ENCODE measurements around the gene ABHD14A.
"Not testable (repeated sequence)": the region's sequence is repeated elsewhere in the genome, so short reads cannot be mapped to it uniquely, and the experiment has no call there.

ABHD14A gene

GRCh38 chr3:51992017-51992682, 17.3 kb downstream of the ABHD14A start:
- DNase-seq (ENCODE audit: low read depth), result no peak
- TF ChIP-seq CTCF (IDR thresholded peaks at IDR 0.05; ENCODE audit: control insufficient read depth, insufficient read depth, low read depth, low read length, missing control alignments), result no peak
- H3K4me3 ChIP-seq (ENCODE audit: control insufficient read depth, low read depth, low read length), result no peak overlapping the region

- not testable (repeated sequence) for H3K4me3 ChIP-seq (ENCODE audit: control insufficient read depth, low read depth, low read length); DNase-seq (ENCODE audit: low read depth)
Measured at GRCh38 chr3:51993657-51994056, 18.8 kb downstream of the ABHD14A start.

GRCh38 chr3:51994530-51994929, 19.7 kb downstream of the ABHD14A start:
- DNase-seq (ENCODE audit: low read depth), result no peak
- H3K4me3 ChIP-seq (ENCODE audit: control insufficient read depth, low read depth, low read length), result peak overlapping the region; percentile 90
- TF ChIP-seq CTCF (IDR thresholded peaks at IDR 0.05; ENCODE audit: control insufficient read depth, insufficient read depth, low read depth, low read length, missing control alignments), result no peak

- peak; percentile 9 for TF ChIP-seq CTCF (IDR thresholded peaks at IDR 0.05; ENCODE audit: control insufficient read depth, insufficient read depth, low read depth, low read length, missing control alignments)
- DNase-seq (ENCODE audit: low read depth), result peak; percentile 85
- H3K4me3 ChIP-seq (ENCODE audit: control insufficient read depth, low read depth, low read length), result peak within 1 kb of the TSS; percentile 90
Measured at GRCh38 chr3:51995346-51996163, 20.7 kb downstream of the ABHD14A start, which contains the start of gene RPL29. Gene RPL29 (minus strand): TSS chr3:51995895. CDS start chr3:51995461, 434 bp downstream.

- no peak overlapping the region for H3K4me3 ChIP-seq (ENCODE audit: control insufficient read depth, low read depth, low read length)
- no peak for DNase-seq (ENCODE audit: low read depth)
- TF ChIP-seq CTCF (IDR thresholded peaks at IDR 0.05; ENCODE audit: control insufficient read depth, insufficient read depth, low read depth, low read length, missing control alignments), result no peak
Measured at GRCh38 chr3:51997172-51997571, 22.3 kb downstream of the ABHD14A start.

DNA sequence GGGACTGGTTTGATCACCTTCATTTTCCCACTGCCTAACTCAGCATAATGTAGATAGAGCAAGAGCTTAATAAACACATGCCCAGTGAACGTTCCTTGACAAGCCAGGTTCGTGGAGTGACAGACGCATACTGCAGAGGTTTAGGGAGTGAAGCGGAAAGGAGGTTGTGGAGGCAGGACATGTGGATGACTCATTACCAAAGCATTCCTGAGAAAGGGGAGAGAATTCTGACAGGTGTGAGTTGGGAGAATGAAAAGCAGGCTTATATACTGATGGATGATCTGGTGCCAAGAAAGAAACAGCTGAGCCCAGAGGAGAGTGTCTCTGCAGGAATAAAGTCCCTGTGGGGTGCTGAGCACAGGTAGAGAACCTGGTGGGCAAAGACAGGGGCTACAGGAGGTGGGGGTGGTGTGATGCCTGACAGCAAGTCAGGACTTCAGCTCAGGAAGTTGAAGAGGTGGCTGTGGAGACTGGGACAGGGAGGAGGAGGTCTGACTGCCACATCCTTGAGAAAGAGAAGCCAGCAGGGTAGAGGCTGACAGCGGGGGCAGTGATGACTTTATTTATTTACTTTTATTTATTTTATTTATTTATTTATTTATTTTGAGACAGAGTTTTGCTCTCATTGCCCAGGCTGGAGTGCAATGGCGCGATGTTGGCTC, 23.2 kb downstream of the ABHD14A start:
- no peak for TF ChIP-seq CTCF (IDR thresholded peaks at IDR 0.05; ENCODE audit: control insufficient read depth, insufficient read depth, low read depth, low read length, missing control alignments)
- DNase-seq (ENCODE audit: low read depth), result no peak
- no peak overlapping the region for H3K4me3 ChIP-seq (ENCODE audit: control insufficient read depth, low read depth, low read length)

DNA sequence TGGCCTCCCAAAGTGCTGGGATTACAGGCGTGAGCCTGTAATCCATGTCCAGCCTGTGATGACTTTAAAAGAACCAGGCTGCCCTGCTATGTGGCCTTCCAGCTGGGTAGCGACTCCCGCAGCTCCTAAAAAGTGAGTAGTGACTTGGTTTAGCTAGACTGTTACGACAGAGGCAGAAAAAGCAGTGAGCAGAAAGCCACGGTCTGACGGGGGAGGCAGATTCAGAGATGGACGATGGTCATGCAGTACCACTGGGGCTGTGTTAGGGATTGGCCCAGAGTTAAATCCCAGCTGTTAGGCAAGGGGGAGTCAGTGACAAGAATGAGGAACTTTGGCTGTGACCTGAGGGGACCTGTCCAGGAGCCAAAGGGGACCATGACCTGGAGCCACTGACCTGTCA, 23.9 kb downstream of the ABHD14A start:
- no peak for DNase-seq (ENCODE audit: low read depth)
- no peak for TF ChIP-seq CTCF (IDR thresholded peaks at IDR 0.05; ENCODE audit: control insufficient read depth, insufficient read depth, low read depth, low read length, missing control alignments)
- no peak overlapping the region for H3K4me3 ChIP-seq (ENCODE audit: control insufficient read depth, low read depth, low read length)

All from AG09309 (cell line).